ENCODE data around the gene UPF2. TPM values are rescaled to one million over a fixed set of nuclear protein-coding genes. Genes with fewer than 3 reads are reported as not detected.

The UPF2 gene
- polyA plus RNA-seq, 1 donor from 2014 or later: 14.3 TPM

- Histone ChIP-seq H3K36me3 (ENCODE audit: insufficient read depth, low read length) (no peaks in the 10 kb centered on the region), H3K9me3 (ENCODE audit: low read length) (no peaks in the 10 kb centered on the region), H3K9ac (ENCODE audit: low read length) (no peak overlapping the region), H3K9me2 (ENCODE audit: insufficient read depth, low read length) (no peaks in the 10 kb centered on the region), H4K20me1 (ENCODE audit: insufficient read depth) (no peaks in the 10 kb centered on the region), H2AFZ (ENCODE audit: low read depth, low read length) (no peak overlapping the region), H3K4me2 (ENCODE audit: low read length) (no peak overlapping the region), H3K27ac (ENCODE audit: low read length) (no peak overlapping the region), H3K27me3 (ENCODE audit: insufficient read depth, low read depth, low read length) (no peaks in the 10 kb centered on the region), H3K4me3 (ENCODE audit: low read length) (no peak overlapping the region), H3F3A (ENCODE audit: insufficient read depth, low read length, poor library complexity, severe bottlenecking) (no peaks in the 10 kb centered on the region), H3K79me2 (replicated peaks; ENCODE audit: insufficient read depth, low read length) (no peaks in the 10 kb centered on the region)
- TF ChIP-seq EZH2 (IDR thresholded peaks at IDR 0.05; ENCODE audit: borderline replicate concordance, insufficient read depth, low read length, poor library complexity, severe bottlenecking) (no peak), SMC3 (conservative IDR thresholded peaks at IDR 0.05; ENCODE audit: poor library complexity) (no peak), MXI1 (conservative IDR thresholded peaks at IDR 0.05; ENCODE audit: poor library complexity, severe bottlenecking) (no peak), POLR2AphosphoS5 (IDR thresholded peaks at IDR 0.05) (no peak), RAD21 (conservative IDR thresholded peaks at IDR 0.05) (no peak), TAF1 (IDR thresholded peaks at IDR 0.05; ENCODE audit: low read depth) (no peak), EP300 (conservative IDR thresholded peaks at IDR 0.05; ENCODE audit: poor library complexity, severe bottlenecking) (no peak), CTCF (IDR thresholded peaks at IDR 0.05; ENCODE audit: poor library complexity, severe bottlenecking) (no peak), REST (IDR thresholded peaks at IDR 0.05; ENCODE audit: borderline replicate concordance) (no peak)
Observed at GRCh38 chr10:11885437-11886137, 157.0 kb downstream of the UPF2 start.

GRCh38 chr10:11884706-11885423, 157.7 kb downstream of the UPF2 start:
- Histone ChIP-seq H3K27ac (ENCODE audit: low read length) (no peak overlapping the region), H3K36me3 (ENCODE audit: insufficient read depth, low read length) (no peaks in the 10 kb centered on the region), H3K79me2 (replicated peaks; ENCODE audit: insufficient read depth, low read length) (no peaks in the 10 kb centered on the region), H3K9me3 (ENCODE audit: low read length) (no peaks in the 10 kb centered on the region), H3K27me3 (ENCODE audit: insufficient read depth, low read depth, low read length) (no peaks in the 10 kb centered on the region), H3K4me3 (ENCODE audit: low read length) (no peak overlapping the region), H3F3A (ENCODE audit: insufficient read depth, low read length, poor library complexity, severe bottlenecking) (no peaks in the 10 kb centered on the region), H4K20me1 (ENCODE audit: insufficient read depth) (no peaks in the 10 kb centered on the region), H3K4me2 (ENCODE audit: low read length) (no peak overlapping the region), H3K9ac (ENCODE audit: low read length) (no peak overlapping the region), H3K9me2 (ENCODE audit: insufficient read depth, low read length) (no peaks in the 10 kb centered on the region), H2AFZ (ENCODE audit: low read depth, low read length) (no peak overlapping the region)
- TF ChIP-seq EP300 (conservative IDR thresholded peaks at IDR 0.05; ENCODE audit: poor library complexity, severe bottlenecking) (no peak), MXI1 (conservative IDR thresholded peaks at IDR 0.05; ENCODE audit: poor library complexity, severe bottlenecking) (no peak), RAD21 (conservative IDR thresholded peaks at IDR 0.05) (no peak), EZH2 (IDR thresholded peaks at IDR 0.05; ENCODE audit: borderline replicate concordance, insufficient read depth, low read length, poor library complexity, severe bottlenecking) (no peak), SMC3 (conservative IDR thresholded peaks at IDR 0.05; ENCODE audit: poor library complexity) (no peak), TAF1 (IDR thresholded peaks at IDR 0.05; ENCODE audit: low read depth) (no peak)
